Measurements from ENCODE around the gene TIAM1. TPM values are rescaled to one million over a fixed set of nuclear protein-coding genes. Genes with fewer than 3 reads are reported as not detected.

The TIAM1 gene
- total RNA-seq, 2 experiments from 2014 or later = 15.0 to 25.1 TPM

DNA sequence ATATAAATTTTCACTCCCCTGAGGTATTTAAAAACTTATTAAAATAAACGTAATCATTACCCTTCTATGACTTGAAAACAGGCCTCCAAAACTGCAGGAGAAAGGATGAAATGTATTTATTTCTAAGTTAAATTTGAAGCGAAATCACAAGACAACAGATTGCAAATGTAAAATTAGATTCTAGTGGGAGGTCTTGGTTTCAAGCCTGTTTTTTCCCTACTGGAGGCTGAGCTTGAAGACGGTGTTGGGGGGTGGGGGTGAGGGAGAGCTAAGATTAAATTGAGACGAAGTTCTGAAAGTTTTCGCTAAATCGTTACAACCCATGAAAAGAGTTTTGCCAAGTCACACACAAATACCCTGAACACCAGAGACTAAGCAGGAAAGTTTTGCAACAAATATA is 68.2 kb downstream of the TIAM1 start:
- no TSS peak for BruUV-seq (replicated peaks)
- intact Hi-C loops (cut with micrococcal nuclease; ENCODE audit: unreplicated experiment) = no loop called here
- no peak for DNase-seq (ENCODE audit: low spot score)
- Histone ChIP-seq H3K27ac (ENCODE audit: low read depth, low read length, poor library complexity, severe bottlenecking) (no peak overlapping the region), H3K79me2 (ENCODE audit: insufficient read depth, low read depth, low read length) (no peaks in the 10 kb centered on the region), H3K36me3 (ENCODE audit: insufficient read depth, low read length) (no peaks in the 10 kb centered on the region), H3K4me2 (ENCODE audit: low read length) (no peak overlapping the region), H3K4me3 (ENCODE audit: low read depth, low read length, poor library complexity, severe bottlenecking) (no peak overlapping the region), H3K9me2 (ENCODE audit: insufficient read depth, low read length) (no peaks in the 10 kb centered on the region), H3K4me1 (ENCODE audit: insufficient read depth, low read length, poor library complexity, severe bottlenecking) (no peaks in the 10 kb centered on the region), H2AFZ (ENCODE audit: low read length) (no peak overlapping the region), H3K9me3 (ENCODE audit: low read length) (no peaks in the 10 kb centered on the region), H4K20me1 (ENCODE audit: insufficient read depth, low read length) (no peaks in the 10 kb centered on the region)
- ChIA-PET POLR2A (interaction anchor here (0.5 kb wide), 1 partner anchor 486 kb away, joined by 3 read pairs; no protein-coding TSS in a partner anchor), CTCF (ENCODE audit: unreplicated experiment) (no interaction called here)
- TF ChIP-seq, protein P1, sequence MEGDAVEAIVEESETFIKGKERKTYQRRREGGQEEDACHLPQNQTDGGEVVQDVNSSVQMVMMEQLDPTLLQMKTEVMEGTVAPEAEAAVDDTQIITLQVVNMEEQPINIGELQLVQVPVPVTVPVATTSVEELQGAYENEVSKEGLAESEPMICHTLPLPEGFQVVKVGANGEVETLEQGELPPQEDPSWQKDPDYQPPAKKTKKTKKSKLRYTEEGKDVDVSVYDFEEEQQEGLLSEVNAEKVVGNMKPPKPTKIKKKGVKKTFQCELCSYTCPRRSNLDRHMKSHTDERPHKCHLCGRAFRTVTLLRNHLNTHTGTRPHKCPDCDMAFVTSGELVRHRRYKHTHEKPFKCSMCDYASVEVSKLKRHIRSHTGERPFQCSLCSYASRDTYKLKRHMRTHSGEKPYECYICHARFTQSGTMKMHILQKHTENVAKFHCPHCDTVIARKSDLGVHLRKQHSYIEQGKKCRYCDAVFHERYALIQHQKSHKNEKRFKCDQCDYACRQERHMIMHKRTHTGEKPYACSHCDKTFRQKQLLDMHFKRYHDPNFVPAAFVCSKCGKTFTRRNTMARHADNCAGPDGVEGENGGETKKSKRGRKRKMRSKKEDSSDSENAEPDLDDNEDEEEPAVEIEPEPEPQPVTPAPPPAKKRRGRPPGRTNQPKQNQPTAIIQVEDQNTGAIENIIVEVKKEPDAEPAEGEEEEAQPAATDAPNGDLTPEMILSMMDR (conservative IDR thresholded peaks at IDR 0.05; ENCODE audit: low read length) = no peak
- no peak for TF ChIP-seq EZH2phosphoT487 (IDR thresholded peaks at IDR 0.05; ENCODE audit: borderline replicate concordance, low read depth, low read length)

- H3K4me3 ChIP-seq (ENCODE audit: low read depth, low read length, poor library complexity, severe bottlenecking) = no peak overlapping the region
- no peaks in the 10 kb centered on the region for H3K9me3 ChIP-seq (ENCODE audit: low read length)
- TF ChIP-seq EZH2phosphoT487 (IDR thresholded peaks at IDR 0.05; ENCODE audit: borderline replicate concordance, low read depth, low read length) = no peak
- TF ChIP-seq, protein P1 (conservative IDR thresholded peaks at IDR 0.05; ENCODE audit: low read length) = no peak
- no peaks in the 10 kb centered on the region for H3K4me1 ChIP-seq (ENCODE audit: insufficient read depth, low read length, poor library complexity, severe bottlenecking)
- intact Hi-C loops (cut with micrococcal nuclease; ENCODE audit: unreplicated experiment) = no loop called here
- no TSS peak for BruUV-seq (replicated peaks)
- H4K20me1 ChIP-seq (ENCODE audit: insufficient read depth, low read length) = no peaks in the 10 kb centered on the region
- H3K79me2 ChIP-seq (ENCODE audit: insufficient read depth, low read depth, low read length) = no peaks in the 10 kb centered on the region
- no peaks in the 10 kb centered on the region for H3K9me2 ChIP-seq (ENCODE audit: insufficient read depth, low read length)
- ChIA-PET CTCF (ENCODE audit: unreplicated experiment) (no interaction called here), POLR2A (interaction anchor here (1.0 kb wide), 1 partner anchor 10 kb away, joined by 4 read pairs; no protein-coding TSS in a partner anchor)
- no peaks in the 10 kb centered on the region for H3K36me3 ChIP-seq (ENCODE audit: insufficient read depth, low read length)
- no peak overlapping the region for H2AFZ ChIP-seq (ENCODE audit: low read length)
- no peak for DNase-seq (ENCODE audit: low spot score)
- H3K4me2 ChIP-seq (ENCODE audit: low read length) = no peak overlapping the region
- H3K27ac ChIP-seq (ENCODE audit: low read depth, low read length, poor library complexity, severe bottlenecking) = no peak overlapping the region
These were observed 70.8 kb downstream of the TIAM1 start for GRCh38 chr21:31273278-31273677.

GRCh38 chr21:31268090-31268489 is 76.0 kb downstream of the TIAM1 start:
- Histone ChIP-seq H4K20me1 (ENCODE audit: insufficient read depth, low read length) (no peaks in the 10 kb centered on the region), H3K36me3 (ENCODE audit: insufficient read depth, low read length) (no peaks in the 10 kb centered on the region), H3K79me2 (ENCODE audit: insufficient read depth, low read depth, low read length) (no peaks in the 10 kb centered on the region), H3K4me2 (ENCODE audit: low read length) (no peak overlapping the region), H2AFZ (ENCODE audit: low read length) (no peak overlapping the region), H3K27ac (ENCODE audit: low read depth, low read length, poor library complexity, severe bottlenecking) (no peak overlapping the region), H3K9me2 (ENCODE audit: insufficient read depth, low read length) (no peaks in the 10 kb centered on the region), H3K4me1 (ENCODE audit: insufficient read depth, low read length, poor library complexity, severe bottlenecking) (no peaks in the 10 kb centered on the region), H3K9me3 (ENCODE audit: low read length) (no peaks in the 10 kb centered on the region), H3K4me3 (ENCODE audit: low read depth, low read length, poor library complexity, severe bottlenecking) (no peak overlapping the region)
- ChIA-PET CTCF (ENCODE audit: unreplicated experiment) (no interaction called here), POLR2A (interaction anchor here (0.6 to 1.0 kb wide), 2 partner anchors 9 to 426 kb away, joined by 3 read pairs; no protein-coding TSS in a partner anchor)
- intact Hi-C loops (cut with micrococcal nuclease; ENCODE audit: unreplicated experiment) = no loop called here
- DNase-seq (ENCODE audit: low spot score) = no peak
- no TSS peak for BruUV-seq (replicated peaks)
- TF ChIP-seq, protein P1 (conservative IDR thresholded peaks at IDR 0.05; ENCODE audit: low read length) = no peak
- TF ChIP-seq EZH2phosphoT487 (IDR thresholded peaks at IDR 0.05; ENCODE audit: borderline replicate concordance, low read depth, low read length) = no peak
